Gastroesophageal sphincter (tissue), 4 donors: ENCODE measurements around the gene KCNE4. TPM values are rescaled to one million over a fixed set of nuclear protein-coding genes. Genes with fewer than 3 reads are reported as not detected.

ENCODE experiments used
- ATAC-seq: fragments of 150-250 bp; one replicate; pipeline ENCODE4 v1.9.1; 2016; ENCODE audit warnings: mild to moderate bottlenecking, moderate library complexity
- H3K27ac ChIP-seq, 4 donors: fragments of 200-600 bp; sonication (generic) in 3 of 4; 1 replicate in 3 of 4; 2 replicates in 1 of 4; pipeline ENCODE4 v1.5.1; 2016 to 2019
- H3K27me3 ChIP-seq: fragments of 200-600 bp; sonication (generic); one replicate; pipeline ENCODE4 v1.5.1; 2019
- H3K36me3 ChIP-seq, 2 donors: fragments of 200-600 bp; sonication (generic); one replicate each; pipeline ENCODE4 v1.5.1; 2019; ENCODE audit warnings: control low read depth in 1 of 2
- H3K4me1 ChIP-seq, 3 donors: fragments of 200-600 bp; sonication (generic); 1 replicate in 2 of 3; 2 replicates in 1 of 3; pipeline ENCODE4 v1.5.1; 2016 to 2019; ENCODE audit warnings: control low read depth in 2 of 3
- H3K4me3 ChIP-seq, 2 donors: fragments of 200-600 bp; sonication (generic); one replicate each; pipeline ENCODE4 v1.5.1; 2019; ENCODE audit warnings: mild to moderate bottlenecking in 1 of 2, moderate library complexity in 1 of 2
- H3K9me3 ChIP-seq, 3 donors: fragments of 200-600 bp; sonication (generic); one replicate each; pipeline ENCODE4 v1.5.1; 2017 to 2019; ENCODE audit warnings: control low read depth in 2 of 3
- EP300 ChIP-seq: sonication (generic); formaldehyde crosslinking; IDR thresholded peaks from one replicate; pipeline ENCODE4 v1.6.1; 2017; ENCODE audit warnings: antibody characterized with exemption, mild to moderate bottlenecking
- POLR2A ChIP-seq, 2 donors: fragments of 450-650 bp; IDR thresholded peaks; one replicate each; pipeline ENCODE4 v1.6.1; 2017; ENCODE audit warnings: antibody characterized with exemption in 2 of 2, mild to moderate bottlenecking in 2 of 2, moderate library complexity in 1 of 2
- POLR2AphosphoS5 ChIP-seq: sonication (generic); formaldehyde crosslinking; IDR thresholded peaks from one replicate; pipeline ENCODE4 v1.6.1; 2017; ENCODE audit warnings: antibody characterized with exemption
- WGBS, 2 donors: methylation state at CpG; one replicate each; pipeline ENCODE4 v1.1.5; 2018; ENCODE audit warnings: low coverage in 1 of 2; 5-methylcytosine and 5-hydroxymethylcytosine counted together
- total RNA-seq, 4 donors: library from RNA; depleted of rRNA; stranded (reverse); fragments of >200 nt; gene quantifications; one replicate each; pipeline ENCODE4 v1.1.0, GENCODE V29; 2016
- TF ChIP-seq, protein P1 (sequence below), 4 experiments: fragments of 200-600 bp in 2 of 4; fragments of 450-650 bp in 2 of 4; sonication (generic) in 1 of 4; IDR thresholded peaks; one replicate each; pipeline ENCODE4 v1.5.1; 2017 to 2019; ENCODE audit warnings: antibody characterized with exemption in 4 of 4, mild to moderate bottlenecking in 2 of 4, moderate library complexity in 2 of 4

Gene KCNE4
- total RNA-seq, 4 donors from 2014 or later: 13.0 to 24.8 (median 20.0) TPM

DNA sequence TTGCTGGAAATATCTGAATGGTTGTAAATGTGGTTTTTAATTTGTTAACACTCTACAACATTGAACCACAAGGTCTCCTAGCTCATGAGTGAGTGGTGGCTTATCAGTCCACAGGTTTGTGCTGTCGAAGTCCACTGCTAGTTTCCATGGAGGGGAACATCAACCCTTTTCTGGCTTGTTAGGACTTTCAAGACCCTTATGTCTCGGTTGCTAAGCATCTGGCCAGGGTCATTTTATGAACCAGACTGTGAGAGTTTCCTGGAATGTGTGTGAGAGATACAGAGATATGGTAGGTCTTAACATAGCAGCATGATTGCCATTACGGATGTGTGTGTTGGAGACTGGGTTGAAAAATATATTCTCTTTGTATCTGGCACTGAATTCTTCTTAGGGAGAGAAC, 36.9 kb downstream of the KCNE4 start:
- Histone ChIP-seq H3K4me1 (peaks cover 2 to 17% (median 3%) of the 10 kb centered on the region in 3 donors), H3K27me3 (no peaks in the 10 kb centered on the region), H3K4me3 (no peak overlapping the region), H3K9me3 (no peaks in the 10 kb centered on the region), H3K36me3 (no peaks in the 10 kb centered on the region), H3K27ac (no peak overlapping the region)
- TF ChIP-seq POLR2AphosphoS5: no peak
- TF ChIP-seq, protein P1, sequence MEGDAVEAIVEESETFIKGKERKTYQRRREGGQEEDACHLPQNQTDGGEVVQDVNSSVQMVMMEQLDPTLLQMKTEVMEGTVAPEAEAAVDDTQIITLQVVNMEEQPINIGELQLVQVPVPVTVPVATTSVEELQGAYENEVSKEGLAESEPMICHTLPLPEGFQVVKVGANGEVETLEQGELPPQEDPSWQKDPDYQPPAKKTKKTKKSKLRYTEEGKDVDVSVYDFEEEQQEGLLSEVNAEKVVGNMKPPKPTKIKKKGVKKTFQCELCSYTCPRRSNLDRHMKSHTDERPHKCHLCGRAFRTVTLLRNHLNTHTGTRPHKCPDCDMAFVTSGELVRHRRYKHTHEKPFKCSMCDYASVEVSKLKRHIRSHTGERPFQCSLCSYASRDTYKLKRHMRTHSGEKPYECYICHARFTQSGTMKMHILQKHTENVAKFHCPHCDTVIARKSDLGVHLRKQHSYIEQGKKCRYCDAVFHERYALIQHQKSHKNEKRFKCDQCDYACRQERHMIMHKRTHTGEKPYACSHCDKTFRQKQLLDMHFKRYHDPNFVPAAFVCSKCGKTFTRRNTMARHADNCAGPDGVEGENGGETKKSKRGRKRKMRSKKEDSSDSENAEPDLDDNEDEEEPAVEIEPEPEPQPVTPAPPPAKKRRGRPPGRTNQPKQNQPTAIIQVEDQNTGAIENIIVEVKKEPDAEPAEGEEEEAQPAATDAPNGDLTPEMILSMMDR (IDR thresholded peaks at IDR 0.05): no peak
- no peak for TF ChIP-seq EP300
- TF ChIP-seq POLR2A (IDR thresholded peaks at IDR 0.05): no peak
- WGBS, 2 donors: 65% methylated on average over 3 of the region's 3 CpGs; no CpG with 5 or more reads in 1 of the 2 donors
- ATAC-seq: no peak

DNA sequence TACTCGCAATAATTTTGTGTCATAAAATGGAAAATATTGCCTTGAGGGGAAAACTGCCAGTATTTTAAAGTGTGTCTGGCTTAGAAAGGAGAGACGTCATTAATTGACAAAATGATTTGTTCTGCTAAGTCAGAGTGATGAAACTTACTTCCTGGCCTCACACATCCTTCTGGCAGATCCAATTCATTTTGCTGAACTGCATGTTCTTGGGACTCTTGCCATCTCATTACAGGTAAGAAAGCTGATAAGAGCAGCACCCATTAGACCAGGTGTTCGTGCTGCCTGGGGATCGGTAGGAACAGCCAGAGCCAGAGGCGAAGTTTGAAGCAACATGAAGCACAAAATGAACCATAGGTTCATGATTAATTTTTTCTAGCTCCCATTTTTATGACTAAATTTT, 38.0 kb downstream of the KCNE4 start:
- 74 to 81% methylated on average over 4 to 5 of the region's 5 CpGs for WGBS, 2 donors
- Histone ChIP-seq H3K36me3 (no peaks in the 10 kb centered on the region), H3K4me1 (peaks cover 2 to 15% (median 3%) of the 10 kb centered on the region in 3 donors), H3K9me3 (no peaks in the 10 kb centered on the region), H3K27ac (no peak overlapping the region), H3K4me3 (no peak overlapping the region), H3K27me3 (no peaks in the 10 kb centered on the region)
- TF ChIP-seq, protein P1 (IDR thresholded peaks at IDR 0.05): no peak
- TF ChIP-seq POLR2AphosphoS5: no peak
- no peak for TF ChIP-seq EP300
- TF ChIP-seq POLR2A (IDR thresholded peaks at IDR 0.05): no peak
- no peak for ATAC-seq

DNA sequence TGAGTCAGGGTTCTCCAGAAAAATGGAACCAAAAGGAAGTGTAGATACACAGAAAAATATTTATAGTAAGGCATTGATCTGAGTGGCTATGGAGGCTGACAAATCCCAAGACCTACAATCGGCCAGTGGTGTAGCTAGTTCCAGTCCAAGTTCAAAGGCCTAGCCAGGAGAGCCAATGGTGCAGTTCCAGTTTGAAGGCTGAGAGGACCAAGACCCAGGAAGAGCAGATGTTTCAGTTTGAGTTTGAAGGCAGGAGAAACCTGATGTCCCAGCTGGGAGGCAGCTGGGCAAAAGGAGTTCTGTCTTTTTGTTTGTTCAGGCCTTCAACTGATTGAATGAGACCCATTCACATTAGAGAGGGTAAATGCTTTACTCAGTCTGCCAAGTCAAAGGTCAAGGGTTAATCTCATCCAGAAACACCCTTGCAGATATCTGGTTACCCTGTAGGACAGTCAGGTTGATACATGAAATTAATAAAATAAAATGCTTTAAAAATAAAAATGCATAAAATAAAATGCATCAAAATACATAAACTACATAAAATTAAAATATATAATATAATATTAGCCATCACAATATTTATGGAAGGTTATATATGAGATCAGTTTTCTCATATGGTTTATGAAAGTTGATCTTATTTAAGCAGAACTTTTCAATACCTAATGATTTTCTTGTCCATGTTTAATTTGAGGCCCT, 38.7 kb downstream of the KCNE4 start:
- Histone ChIP-seq H3K4me3 (no peak overlapping the region), H3K27me3 (no peaks in the 10 kb centered on the region), H3K4me1 (peaks cover 0 to 8% (median 0%) of the 10 kb centered on the region in 3 donors), H3K27ac (no peak overlapping the region), H3K9me3 (no peaks in the 10 kb centered on the region), H3K36me3 (no peaks in the 10 kb centered on the region)
- WGBS, 2 donors: 50 to 64% methylated on average over 1 of the region's 1 CpG
- no peak for TF ChIP-seq EP300
- TF ChIP-seq, protein P1 (IDR thresholded peaks at IDR 0.05): no peak
- ATAC-seq: no peak

DNA sequence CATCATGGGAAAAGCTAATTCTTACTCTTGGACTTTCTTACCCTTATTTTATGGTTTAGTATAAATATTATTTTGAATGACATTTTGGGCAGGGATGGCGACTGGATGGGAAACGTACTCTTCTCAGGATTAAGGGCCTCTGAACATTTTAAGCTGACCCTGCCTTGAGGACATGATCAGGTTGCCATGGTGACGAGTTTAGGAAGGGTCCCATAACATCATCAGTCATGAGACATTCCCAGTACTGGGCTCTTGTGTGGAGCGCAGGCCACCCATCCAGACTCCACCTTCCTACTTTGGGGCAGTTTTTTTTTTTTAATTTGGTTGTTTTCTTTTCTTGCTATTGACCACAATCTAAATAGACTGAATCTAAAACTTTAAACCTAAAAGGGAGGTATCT, 40.7 kb downstream of the KCNE4 start:
- H3K9me3 ChIP-seq: no peaks in the 10 kb centered on the region
- peaks cover 0 to 13% (median 0%) of the 10 kb centered on the region in 3 donors for H3K4me1 ChIP-seq
- WGBS, 2 donors: 68 to 90% methylated on average over 2 to 4 of the region's 4 CpGs
- H3K27ac ChIP-seq: peak overlapping the region in 1 of 4 donors; percentile 12
- H3K4me3 ChIP-seq: no peak overlapping the region
- no peaks in the 10 kb centered on the region for H3K36me3 ChIP-seq
- no peak for TF ChIP-seq POLR2A (IDR thresholded peaks at IDR 0.05)
- TF ChIP-seq POLR2AphosphoS5: no peak
- TF ChIP-seq, protein P1 (IDR thresholded peaks at IDR 0.05): no peak
- no peak for TF ChIP-seq EP300
- ATAC-seq: no peak
- H3K27me3 ChIP-seq: no peaks in the 10 kb centered on the region
